Measurements from ENCODE around the gene GPC5.

The GPC5 gene

GRCh38 chr13:92312823-92313222 lies 914.4 kb downstream of the GPC5 start:
- DNase-seq, result no peak

DNA sequence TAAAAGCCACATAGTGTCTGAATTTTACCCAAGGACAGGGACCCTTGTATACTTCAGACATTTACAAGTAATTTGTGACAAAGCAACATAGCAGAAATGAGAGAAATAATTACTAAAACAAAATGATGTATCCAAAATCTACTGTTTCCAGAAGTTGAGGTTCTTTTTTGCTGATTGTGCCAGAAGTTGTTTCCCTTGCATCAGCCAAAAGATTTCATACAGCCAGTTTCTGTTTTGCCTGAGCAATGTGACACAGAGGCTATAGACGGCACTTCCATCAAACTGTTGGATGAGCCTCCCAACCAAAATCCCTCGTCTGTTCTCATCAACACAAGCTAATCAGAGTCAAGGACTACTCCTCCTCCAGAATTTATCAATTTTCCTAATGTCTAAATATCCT lies 915.0 kb downstream of the GPC5 start:
- no peak for DNase-seq

GRCh38 chr13:92315265-92315664 lies 916.8 kb downstream of the GPC5 start:
- DNase-seq, result no peak

GRCh38 chr13:92316030-92316429 lies 917.6 kb downstream of the GPC5 start:
- DNase-seq, result no peak

DNA sequence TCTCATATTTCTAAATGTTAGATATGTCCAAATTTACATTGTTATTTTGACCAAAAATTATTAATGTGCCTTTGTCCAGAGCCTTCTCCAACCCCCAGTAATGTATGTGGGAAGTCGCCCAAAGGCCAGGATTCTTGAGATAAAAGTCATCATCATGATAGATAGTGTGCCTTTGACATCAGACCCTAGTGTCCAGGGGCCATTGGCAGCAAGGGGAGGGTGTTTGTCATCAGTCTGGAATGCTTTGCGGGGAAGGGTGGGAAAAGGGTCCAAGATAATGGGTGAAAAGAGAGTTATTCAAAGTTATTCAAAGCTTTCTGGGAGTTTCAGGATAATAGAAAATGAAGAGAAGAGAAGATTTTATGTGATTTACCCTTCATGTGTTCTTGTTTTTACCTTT lies 918.6 kb downstream of the GPC5 start:
- DNase-seq, result no peak

- DNase-seq, result no peak
Observed at GRCh38 chr13:92320323-92320722, 921.9 kb downstream of the GPC5 start.

DNA sequence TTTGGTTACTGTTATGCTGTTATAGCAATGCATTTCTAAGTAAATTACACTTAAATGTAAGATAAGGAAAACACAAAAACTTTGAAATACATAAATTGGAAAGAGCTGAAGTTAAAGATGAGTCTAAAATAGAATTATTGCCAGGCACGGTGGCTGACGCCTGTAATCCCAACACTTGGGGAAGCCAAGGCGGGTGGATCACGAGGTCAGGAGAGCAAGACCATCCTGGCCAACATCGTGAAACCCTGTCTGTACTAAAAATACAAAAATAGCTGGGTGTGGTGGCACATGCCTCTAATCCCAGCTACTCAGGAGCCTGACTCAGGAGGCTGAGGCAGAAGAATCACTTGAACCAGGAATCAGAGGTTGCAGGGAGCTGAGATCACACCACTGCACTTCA lies 922.8 kb downstream of the GPC5 start:
- no peak for DNase-seq

- DNase-seq, result no peak
Observed at GRCh38 chr13:92345627-92346026, 947.2 kb downstream of the GPC5 start.

GRCh38 chr13:92346046-92346445 lies 947.6 kb downstream of the GPC5 start:
- DNase-seq, result no peak

DNA sequence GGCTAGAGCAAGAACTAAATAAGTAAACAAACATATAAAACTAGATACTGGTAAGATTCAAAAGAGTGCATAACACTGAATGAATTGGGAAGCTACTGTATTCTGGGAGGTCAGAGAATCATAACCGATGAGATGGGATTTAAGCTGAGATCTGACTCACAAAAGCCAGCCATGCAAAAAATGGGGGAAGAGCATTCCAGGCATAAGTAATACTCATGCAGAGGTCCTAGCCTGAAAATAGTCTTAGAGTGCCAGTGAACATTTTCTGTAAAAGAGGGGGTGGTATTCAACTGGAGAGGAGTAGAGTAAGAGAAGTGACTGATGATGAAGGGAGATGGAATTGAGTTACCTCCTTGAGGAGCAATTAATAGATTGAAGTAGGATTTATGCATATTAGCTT lies 956.2 kb downstream of the GPC5 start:
- no peak for DNase-seq

DNA sequence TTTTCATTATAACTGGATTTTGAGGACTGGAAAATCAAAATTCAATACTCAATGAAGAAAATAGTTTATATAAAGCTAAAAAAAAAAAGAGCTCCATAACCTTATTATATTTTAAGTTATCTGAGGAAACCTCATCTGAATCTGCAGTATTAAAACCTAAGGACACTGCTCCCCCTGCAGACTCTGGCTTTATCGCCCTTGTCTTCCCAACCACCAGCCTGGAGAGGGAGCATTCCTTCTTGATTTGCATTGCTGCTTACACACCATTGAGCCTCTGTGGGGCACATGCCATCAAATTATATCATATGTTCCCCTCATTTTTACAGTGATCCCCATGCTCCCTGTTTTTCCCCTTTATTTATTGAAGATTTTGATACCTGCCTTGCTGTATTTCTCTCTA lies 956.8 kb downstream of the GPC5 start:
- no peak for DNase-seq

GRCh38 chr13:92362717-92363116 lies 964.3 kb downstream of the GPC5 start:
- DNase-seq, result peak; percentile 75

DNA sequence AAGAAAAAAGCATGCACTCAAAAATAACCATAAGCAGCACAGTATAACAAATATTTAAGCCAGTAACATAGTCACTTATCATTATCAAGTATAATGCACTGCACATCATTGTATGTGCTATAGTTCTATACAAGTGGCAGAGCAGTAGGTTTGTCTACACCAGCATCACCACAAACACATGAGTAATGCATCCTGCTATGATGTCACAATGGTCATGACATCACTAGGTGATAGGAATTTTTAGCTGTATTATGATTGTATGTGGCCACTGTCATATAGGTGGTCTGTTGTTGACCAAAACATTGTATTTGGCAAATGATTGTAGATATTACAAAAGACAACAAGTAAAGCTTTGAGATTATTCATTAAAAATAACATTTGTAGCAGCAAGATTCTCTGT lies 967.5 kb downstream of the GPC5 start:
- no peak for DNase-seq

- no peak for DNase-seq
Observed at GRCh38 chr13:92377396-92377795, 979.0 kb downstream of the GPC5 start.

DNA sequence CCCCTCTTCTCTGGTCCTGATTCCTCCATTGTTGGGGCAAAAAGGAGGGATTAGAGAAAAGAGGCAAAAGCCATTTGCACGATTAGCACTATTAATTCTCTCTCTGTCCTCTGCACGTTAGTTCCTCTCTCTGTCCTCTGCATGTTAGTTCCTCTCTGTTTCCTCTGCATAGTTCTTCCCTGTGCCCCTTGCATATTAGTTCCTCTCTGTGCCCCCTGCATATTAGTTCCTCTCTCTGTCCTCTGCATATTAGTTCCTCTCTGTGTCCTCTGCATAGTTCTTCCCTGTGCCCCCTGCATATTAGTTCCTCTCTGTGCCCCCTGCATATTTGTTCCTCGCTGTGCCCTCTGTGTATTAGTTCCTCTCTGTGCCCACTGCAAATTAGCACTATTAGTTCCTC lies 981.0 kb downstream of the GPC5 start:
- DNase-seq, result no peak

DNA sequence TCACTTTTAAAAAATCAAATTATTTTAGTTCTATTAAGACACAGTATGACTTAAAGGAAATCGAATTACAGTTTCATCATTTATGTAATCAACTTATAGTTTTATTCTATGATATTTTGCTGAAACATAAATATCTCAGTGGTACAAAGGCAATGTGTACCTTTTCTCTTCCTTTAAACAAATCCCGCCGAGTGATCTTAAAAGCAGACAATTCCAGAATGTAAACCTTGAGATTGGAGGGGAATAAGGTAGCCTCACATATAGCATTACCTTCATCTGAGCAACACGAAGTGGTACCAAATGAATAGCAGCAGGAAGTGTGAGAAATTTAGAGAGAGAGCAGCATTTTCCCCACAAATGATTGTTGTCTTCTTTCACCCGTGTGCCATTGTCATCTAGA lies 986.0 kb downstream of the GPC5 start:
- no peak for DNase-seq

DNA sequence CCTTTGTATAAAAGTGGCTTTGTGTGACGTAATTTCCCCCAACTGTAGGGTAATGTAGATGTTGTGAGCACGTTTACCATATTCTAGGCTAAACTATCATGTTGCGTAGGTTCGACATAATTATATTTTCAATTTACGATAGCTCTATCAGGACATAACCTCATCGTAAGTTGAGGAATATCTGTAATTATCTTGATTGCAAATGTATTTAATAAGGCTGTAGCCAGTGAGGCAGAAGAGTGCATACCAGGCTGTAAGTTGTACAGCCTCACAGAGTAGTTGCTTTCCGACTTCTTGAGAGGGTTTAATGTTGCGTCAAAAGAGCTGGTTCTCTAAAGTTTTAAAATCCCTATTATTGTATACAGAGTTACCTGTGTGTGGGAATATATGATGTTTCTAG lies 988.8 kb downstream of the GPC5 start:
- no peak for DNase-seq

- DNase-seq, result no peak
Observed at GRCh38 chr13:92390217-92390616, 991.8 kb downstream of the GPC5 start.

GRCh38 chr13:92403606-92404005 lies 1005.2 kb downstream of the GPC5 start:
- DNase-seq, result no peak

GRCh38 chr13:92407858-92408257 lies 1009.4 kb downstream of the GPC5 start:
- DNase-seq, result no peak

- no peak for DNase-seq
Observed at GRCh38 chr13:92412481-92412880, 1014.1 kb downstream of the GPC5 start.

- no peak for DNase-seq
Observed at GRCh38 chr13:92412996-92413395, 1014.6 kb downstream of the GPC5 start.

GRCh38 chr13:92413452-92413851 lies 1015.0 kb downstream of the GPC5 start:
- DNase-seq, result no peak

DNA sequence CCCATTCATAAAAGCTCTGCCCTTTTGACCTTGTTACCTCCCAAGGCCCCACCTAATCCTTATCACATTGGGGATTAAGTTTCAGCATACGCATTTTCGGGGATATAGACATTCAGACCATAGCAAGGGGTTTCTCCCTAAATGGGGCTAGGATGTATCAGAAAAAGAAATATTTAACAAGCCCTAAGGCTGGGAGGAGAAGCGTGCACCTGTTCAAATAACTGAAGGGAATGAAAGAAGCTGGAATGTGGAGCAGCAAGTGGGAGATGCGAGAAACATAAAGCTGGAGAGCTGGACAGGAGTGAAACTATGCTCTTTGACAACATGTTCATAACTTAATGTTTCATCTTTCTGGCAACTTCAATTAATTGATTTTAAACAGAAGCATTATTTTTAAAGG lies 1016.4 kb downstream of the GPC5 start:
- DNase-seq, result no peak

GRCh38 chr13:92415781-92416180 lies 1017.4 kb downstream of the GPC5 start:
- DNase-seq, result no peak

DNA sequence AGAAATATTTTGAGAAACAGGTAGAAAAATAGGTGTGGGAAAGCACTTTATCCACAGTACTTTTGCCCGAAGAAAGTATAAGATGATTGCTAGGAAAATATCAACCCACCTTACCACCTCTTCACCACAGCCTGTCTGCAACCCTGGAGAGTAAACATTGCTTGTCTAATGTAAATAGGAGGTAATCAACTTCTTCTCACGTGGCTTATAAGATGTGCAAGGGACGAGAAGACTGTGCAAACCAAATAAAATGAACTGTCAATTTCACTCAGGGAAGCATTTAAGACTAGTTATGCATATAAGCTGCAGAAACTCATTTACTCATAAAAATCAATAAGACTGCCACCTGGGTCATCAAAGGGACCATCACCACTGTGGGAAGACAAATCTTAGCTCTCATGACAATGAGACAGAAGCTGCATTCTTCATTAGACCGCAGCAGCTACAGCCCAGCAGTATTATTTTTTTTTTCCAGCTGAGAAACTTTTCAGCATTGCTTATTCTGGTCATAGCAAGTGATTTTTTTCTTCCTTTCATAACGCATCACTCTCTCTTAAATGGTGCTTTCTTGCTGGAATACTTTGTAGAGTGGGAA lies 1020.5 kb downstream of the GPC5 start:
- DNase-seq, result no peak

All from NCI-H524 treated with DMSO at 0.1 percent for 48 hours (cell line).